ENCODE results near the gene SGCD.

The SGCD gene

DNA sequence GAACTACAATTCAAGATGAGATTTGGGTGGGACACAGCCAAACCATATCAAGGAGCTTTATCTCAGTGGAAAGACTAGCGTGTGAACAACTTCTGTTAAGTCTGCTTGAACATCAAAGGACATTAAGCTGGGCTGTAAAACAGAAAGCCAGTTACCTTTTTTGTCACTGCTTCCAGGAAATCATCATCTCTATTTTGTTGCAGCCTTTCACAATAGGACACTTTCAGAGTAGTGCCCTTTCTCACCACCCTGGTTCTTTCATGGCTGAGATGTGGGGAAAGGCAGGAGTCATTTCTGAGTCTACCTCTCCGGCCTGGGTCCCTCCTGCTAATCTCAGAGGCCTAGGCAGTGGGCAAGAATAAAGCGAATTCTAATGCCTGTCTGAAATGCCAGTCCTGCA is 426.9 kb downstream of the SGCD start:
- DNase-seq (ENCODE audit: low read depth in 1 of 2, low spot score in 1 of 2) = no peak
- in situ Hi-C loops (cut with HindIII; ENCODE audit: low pct_unique_long_range_greater_than_20kb, low sequenced_read_pairs) = no loop called here
- no peak for TF ChIP-seq JUND (IDR thresholded peaks at IDR 0.05; ENCODE audit: low read depth)

DNA sequence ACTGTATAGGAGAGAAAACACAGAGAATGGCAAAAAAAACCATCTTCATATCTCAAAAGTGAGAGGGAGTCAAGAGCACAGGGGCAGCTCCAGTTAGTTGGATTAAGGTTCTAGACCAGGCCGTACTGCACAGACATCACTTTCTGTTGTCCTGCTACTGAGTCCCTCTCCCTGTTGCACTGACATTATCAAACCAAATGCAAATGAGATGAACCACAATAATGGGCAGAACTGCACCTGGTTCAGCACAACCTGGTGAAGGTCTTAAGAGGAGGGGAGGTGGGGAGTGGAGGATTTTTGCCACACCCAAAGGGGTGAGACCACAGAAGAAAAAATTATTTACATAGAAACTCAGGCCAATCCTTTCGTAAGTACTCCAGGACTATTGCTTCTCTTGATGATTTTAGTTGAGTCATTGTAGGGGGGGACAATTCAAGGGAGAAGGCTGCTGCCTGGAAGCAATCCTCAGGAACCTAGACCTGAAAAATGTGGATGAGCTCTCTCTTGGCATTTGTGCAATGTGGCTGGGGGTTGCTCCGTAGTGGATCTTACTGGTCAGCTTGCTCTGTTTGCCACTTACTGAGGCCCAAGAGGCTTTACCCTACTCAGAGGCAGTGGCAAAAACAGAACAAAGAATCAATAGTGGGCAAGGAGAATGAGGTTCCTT is 428.6 kb downstream of the SGCD start:
- TF ChIP-seq JUND (IDR thresholded peaks at IDR 0.05; ENCODE audit: low read depth) = no peak
- in situ Hi-C loops (cut with HindIII; ENCODE audit: low pct_unique_long_range_greater_than_20kb, low sequenced_read_pairs) = no loop called here
- no peak for DNase-seq (ENCODE audit: low read depth in 1 of 2, low spot score in 1 of 2)

DNA sequence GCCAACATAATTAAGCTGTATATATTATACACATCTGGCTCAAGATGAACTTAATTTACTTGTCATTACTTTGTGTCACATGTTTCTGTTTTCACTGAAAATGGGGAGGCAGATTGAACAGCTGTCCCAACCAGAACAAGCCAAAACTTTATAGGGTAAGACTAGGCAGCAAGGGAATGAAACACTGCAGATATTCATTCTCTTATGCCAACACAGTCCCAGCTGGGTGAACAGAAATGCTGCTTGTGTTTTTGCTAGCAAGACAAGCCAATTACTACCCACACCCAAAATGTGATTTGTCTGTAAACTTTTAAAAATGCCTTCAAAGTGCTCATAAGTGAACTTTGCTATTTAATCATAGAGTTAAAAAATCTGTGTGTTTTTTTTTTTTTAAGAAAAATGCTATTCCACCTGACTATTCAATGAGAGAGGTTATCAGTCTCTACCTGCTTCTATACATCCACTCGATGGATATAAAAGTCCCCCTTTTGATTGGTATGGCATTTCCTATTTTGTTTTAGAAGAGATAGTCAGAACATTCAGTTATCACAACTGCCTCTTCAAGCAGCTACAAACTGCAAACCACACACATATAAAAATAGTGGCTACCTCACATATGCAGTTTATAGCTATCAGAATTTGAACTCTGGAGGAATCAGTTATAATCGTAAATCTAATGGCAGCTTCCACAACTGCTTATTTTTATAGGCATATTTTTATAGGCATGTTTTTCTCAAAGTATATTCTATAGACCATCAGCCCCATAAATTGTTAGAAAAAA is 431.2 kb downstream of the SGCD start:
- no peak for DNase-seq (ENCODE audit: low read depth in 1 of 2, low spot score in 1 of 2)
- TF ChIP-seq JUND (IDR thresholded peaks at IDR 0.05; ENCODE audit: low read depth) = no peak
- in situ Hi-C loops (cut with HindIII; ENCODE audit: low pct_unique_long_range_greater_than_20kb, low sequenced_read_pairs) = no loop called here

DNA sequence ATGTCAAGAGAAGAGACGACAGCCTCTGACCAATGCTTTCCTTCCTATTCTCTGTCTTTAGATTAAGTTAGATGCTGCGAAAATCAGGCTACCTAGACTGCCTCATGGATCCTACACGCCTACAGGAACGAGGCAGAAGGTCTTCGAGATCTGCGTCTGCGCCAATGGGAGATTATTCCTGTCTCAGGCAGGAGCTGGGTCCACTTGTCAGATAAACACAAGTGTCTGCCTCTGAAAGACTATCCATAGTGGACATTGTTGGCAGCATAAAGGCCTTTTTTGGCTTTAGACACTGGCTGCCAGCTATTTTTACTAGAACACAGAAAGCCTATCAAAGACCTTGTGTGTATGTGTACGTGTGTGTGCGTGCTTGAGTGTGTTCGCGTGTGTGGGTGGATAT is 432.2 kb downstream of the SGCD start:
- no peak for TF ChIP-seq JUND (IDR thresholded peaks at IDR 0.05; ENCODE audit: low read depth)
- in situ Hi-C loops (cut with HindIII; ENCODE audit: low pct_unique_long_range_greater_than_20kb, low sequenced_read_pairs) = no loop called here

DNA sequence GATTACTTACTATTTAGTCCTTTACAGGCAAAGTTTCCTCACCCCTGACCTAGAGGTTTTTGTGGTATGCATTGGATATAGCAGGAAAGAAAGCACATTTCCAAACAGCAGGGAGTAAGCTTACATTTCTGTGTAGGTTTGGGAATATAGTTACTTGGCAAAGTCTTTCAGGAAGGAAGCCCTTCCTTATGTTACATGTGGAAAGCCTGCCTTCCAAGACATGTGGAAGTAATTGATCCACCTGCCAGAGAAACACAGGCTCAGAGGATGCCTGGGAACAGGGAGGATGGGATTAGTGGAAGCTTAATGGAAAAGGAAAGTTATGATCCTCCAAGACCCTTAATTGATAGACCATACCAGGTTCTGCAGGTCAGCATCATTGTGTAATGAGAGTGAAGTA is 435.8 kb downstream of the SGCD start:
- in situ Hi-C loops (cut with HindIII; ENCODE audit: low pct_unique_long_range_greater_than_20kb, low sequenced_read_pairs) = no loop called here
- DNase-seq (ENCODE audit: low read depth in 1 of 2, low spot score in 1 of 2) = no peak
- no peak for TF ChIP-seq JUND (IDR thresholded peaks at IDR 0.05; ENCODE audit: low read depth)

More for the DNA sequence above, 432.2 kb downstream of the SGCD start:
- DNase-seq (ENCODE audit: low read depth in 1 of 2, low spot score in 1 of 2) = no peak

DNA sequence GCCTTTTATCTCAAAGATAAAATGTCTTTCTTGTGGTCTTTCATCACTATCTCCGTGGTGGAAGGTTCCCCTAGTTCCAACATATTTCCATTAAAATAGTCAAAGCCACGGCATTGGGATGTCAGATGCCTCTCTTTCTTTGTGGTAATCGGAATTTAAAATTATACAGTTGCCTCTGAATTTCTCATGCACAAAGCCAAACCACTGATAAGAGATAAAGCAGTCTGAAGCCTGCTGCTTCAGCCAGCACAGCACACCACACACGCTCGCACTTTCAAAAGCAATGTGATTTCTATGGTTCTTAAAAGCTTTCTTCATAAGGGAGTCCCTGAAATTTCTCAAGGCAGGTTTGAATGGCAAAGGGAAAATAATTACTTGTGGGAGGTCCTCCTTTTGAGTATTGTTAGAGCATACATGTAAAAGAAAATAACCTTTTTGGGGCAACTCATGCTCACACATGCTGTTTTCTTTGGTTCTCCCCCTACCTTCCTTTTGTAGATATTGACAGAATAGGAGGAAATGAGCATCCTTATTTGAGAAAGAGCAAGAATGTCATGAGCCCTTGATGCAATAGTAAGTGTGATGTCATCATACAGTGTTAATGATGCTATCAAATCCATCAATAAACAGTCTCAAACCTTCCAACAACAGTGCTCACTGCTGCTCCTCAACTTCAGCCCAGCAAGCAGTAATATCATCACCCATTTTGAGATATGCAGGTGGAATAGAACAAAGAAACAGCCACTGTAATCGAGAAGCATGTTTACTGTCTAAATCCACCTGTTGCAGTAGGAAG is 437.4 kb downstream of the SGCD start:
- in situ Hi-C loops (cut with HindIII; ENCODE audit: low pct_unique_long_range_greater_than_20kb, low sequenced_read_pairs) = no loop called here
- no peak for DNase-seq (ENCODE audit: low read depth in 1 of 2, low spot score in 1 of 2)
- no peak for TF ChIP-seq JUND (IDR thresholded peaks at IDR 0.05; ENCODE audit: low read depth)

DNA sequence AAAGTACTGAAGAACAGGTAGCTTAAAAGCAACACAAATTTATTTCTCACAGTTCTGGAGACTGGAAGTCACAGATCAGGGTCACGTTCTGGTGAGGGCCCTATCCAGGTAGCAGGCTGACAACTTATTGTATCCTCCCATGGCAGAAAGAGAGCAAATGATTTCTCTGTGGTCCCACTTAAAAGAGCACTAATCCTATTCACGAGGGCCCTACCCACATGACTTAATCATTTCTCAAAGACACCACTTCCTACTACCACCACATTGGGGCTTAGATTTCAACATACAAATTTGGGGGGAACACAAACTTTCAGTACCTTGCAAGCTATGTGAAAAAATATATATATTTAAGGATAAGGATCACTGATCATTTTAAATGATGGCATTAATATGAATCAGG is 447.3 kb downstream of the SGCD start:
- in situ Hi-C loops (cut with HindIII; ENCODE audit: low pct_unique_long_range_greater_than_20kb, low sequenced_read_pairs) = no loop called here
- no peak for DNase-seq (ENCODE audit: low read depth in 1 of 2, low spot score in 1 of 2)
- TF ChIP-seq JUND (IDR thresholded peaks at IDR 0.05; ENCODE audit: low read depth) = no peak

DNA sequence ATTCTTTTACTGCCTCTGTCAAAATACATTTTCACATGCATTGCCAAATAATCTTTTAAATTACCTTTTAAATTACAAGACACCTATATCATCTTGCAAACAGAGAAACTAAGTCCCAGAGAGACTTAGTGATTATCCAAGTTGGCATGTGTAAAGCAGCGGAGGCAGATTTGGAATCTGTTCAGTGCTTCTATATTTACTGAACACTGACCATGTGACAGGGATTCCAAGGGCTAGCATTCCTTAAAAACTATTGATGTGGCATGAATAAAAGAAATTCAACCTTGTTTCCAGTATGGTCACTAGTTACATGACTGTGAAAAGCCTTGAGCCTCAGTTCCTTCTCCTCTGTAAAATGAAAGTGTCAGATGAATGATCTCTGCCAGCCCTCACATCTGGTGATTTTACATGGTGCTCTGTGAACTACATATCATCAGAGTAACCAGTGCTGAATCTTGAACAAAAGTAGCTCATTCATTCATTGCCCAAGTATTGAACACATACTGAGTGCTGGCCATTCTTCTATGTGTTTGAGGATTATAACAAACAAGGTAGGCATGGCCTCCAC is 451.3 kb downstream of the SGCD start:
- TF ChIP-seq JUND (IDR thresholded peaks at IDR 0.05; ENCODE audit: low read depth) = no peak
- in situ Hi-C loops (cut with HindIII; ENCODE audit: low pct_unique_long_range_greater_than_20kb, low sequenced_read_pairs) = no loop called here
- DNase-seq (ENCODE audit: low read depth in 1 of 2, low spot score in 1 of 2) = no peak

DNA sequence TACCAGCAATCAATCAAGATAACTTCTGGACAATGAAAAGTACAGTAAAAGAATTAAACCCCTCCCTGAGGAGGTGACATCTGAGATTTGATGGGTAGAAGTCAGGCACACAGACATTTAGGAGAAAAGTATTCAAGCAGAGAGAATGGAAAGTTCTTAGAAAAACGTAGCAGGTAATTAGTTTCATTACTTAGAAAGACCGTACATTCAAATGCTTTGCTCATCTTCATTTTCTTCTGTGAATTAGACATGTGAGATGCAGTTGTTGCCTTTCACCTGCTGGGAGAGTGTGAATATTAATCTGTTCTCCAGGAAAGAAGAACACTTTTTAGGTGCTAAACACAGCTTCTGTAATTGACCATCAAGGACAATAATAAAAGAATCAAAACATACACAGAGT is 451.8 kb downstream of the SGCD start:
- TF ChIP-seq JUND (IDR thresholded peaks at IDR 0.05; ENCODE audit: low read depth) = no peak
- DNase-seq (ENCODE audit: low read depth in 1 of 2, low spot score in 1 of 2) = no peak
- in situ Hi-C loops (cut with HindIII; ENCODE audit: low pct_unique_long_range_greater_than_20kb, low sequenced_read_pairs) = no loop called here

DNA sequence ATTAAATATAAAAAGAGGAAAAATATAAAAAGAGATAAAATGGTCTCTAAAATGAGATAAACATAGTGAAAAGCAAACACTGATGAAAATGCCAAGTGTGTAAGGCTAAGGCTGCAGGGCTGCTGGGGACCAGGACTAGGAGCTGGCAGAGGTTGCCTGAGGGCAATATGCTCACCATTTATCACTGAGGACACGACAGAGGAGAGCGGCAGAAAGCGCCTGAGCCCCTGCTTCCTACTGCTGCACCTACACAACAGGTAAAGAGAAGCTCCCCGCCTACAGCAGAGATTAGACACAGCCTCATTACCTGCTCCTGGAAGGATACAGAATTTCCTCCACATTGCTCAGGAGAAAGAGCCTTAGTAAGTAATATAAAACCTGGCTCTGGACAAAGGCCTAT is 452.5 kb downstream of the SGCD start:
- DNase-seq (ENCODE audit: low read depth in 1 of 2, low spot score in 1 of 2) = no peak
- in situ Hi-C loops (cut with HindIII; ENCODE audit: low pct_unique_long_range_greater_than_20kb, low sequenced_read_pairs) = no loop called here
- no peak for TF ChIP-seq JUND (IDR thresholded peaks at IDR 0.05; ENCODE audit: low read depth)

DNA sequence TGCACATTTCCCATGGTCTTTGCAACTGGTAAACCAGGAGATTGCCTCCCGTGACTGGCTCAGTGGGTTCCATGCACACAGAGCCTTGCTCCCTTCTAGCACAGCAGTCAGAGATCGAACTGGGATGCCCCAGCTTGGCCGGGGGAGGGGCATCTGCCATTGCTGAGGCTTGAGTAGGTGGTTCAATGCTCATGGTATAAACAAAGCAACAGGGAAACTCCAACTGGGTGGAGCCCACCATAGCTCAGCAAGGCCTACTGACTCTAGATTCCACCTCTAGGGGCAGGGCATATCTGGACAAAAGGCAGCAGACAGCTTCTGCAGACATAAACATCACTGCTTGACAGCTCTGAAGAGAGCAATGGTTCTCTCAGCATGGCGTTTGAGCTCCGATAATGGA is 456.1 kb downstream of the SGCD start:
- TF ChIP-seq JUND (IDR thresholded peaks at IDR 0.05; ENCODE audit: low read depth) = no peak
- in situ Hi-C loops (cut with HindIII; ENCODE audit: low pct_unique_long_range_greater_than_20kb, low sequenced_read_pairs) = no loop called here
- no peak for DNase-seq (ENCODE audit: low read depth in 1 of 2, low spot score in 1 of 2)

DNA sequence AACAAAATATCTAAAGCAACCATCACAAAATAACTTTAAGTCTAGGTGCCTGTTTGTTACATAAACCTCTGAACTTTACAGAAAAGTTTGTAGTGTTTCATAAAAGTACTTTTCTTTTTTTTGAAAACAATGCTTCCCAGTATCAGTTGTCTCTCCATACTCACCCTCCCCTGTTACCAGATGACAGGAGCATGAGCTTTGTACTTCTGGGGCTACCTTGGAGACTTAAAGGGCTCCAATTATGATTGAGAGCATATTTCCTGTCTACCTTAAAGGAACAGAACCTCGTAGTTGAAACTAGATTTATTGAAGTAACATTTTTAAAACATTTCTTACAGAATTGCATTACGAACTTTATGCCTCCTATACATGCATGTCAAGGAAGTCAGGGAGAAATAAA is 467.7 kb downstream of the SGCD start:
- in situ Hi-C loops (cut with HindIII; ENCODE audit: low pct_unique_long_range_greater_than_20kb, low sequenced_read_pairs) = no loop called here
- no peak for TF ChIP-seq JUND (IDR thresholded peaks at IDR 0.05; ENCODE audit: low read depth)
- DNase-seq (ENCODE audit: low read depth in 1 of 2, low spot score in 1 of 2) = no peak

DNA sequence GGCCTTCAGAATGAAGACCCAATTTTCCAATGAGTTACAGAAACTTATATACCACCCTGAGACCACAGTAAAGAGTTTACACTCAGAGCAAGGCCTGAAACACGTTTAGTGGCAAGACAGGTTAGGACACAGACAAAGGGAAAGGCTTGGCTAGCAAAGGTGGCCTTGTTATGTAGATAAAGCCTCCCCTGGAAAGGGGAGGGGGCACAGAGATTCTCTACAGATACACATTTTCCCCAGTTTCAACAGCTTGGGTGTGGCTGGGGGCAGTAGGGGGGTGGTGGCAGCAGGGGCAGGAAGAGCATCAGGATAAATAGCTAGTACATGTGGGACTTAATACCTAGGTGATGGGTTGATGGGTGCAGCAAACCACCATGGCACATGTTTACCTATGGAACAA is 471.2 kb downstream of the SGCD start:
- in situ Hi-C loops (cut with HindIII; ENCODE audit: low pct_unique_long_range_greater_than_20kb, low sequenced_read_pairs) = no loop called here
- no peak for DNase-seq (ENCODE audit: low read depth in 1 of 2, low spot score in 1 of 2)
- TF ChIP-seq JUND (IDR thresholded peaks at IDR 0.05; ENCODE audit: low read depth) = no peak

All from T47D (cell line).